HepG2 (cell line): ENCODE results near the gene MAPK12. TPM values are rescaled to one million over a fixed set of nuclear protein-coding genes. Genes with fewer than 3 reads are reported as not detected.

Experiments
- AHDC1 ChIP-seq: sonication (generic); formaldehyde crosslinking; IDR thresholded peaks from 2 replicates; pipeline ENCODE4 v1.5.1; 2020; ENCODE audit warnings: mild to moderate bottlenecking, missing genetic modification reagents, borderline replicate concordance
- ARID4A ChIP-seq: sonication (generic); formaldehyde crosslinking; IDR thresholded peaks from 2 replicates; pipeline ENCODE4 v1.5.0; 2020; ENCODE audit warnings: mild to moderate bottlenecking, missing genetic modification reagents, borderline replicate concordance
- GPBP1L1 ChIP-seq: sonication (generic); formaldehyde crosslinking; IDR thresholded peaks from 2 replicates; pipeline ENCODE4 v1.5.0; 2020; ENCODE audit warnings: mild to moderate bottlenecking, missing genetic modification reagents
- KLF15 ChIP-seq: sonication (generic); formaldehyde crosslinking; IDR thresholded peaks from 2 replicates; pipeline ENCODE4 v1.8.1; 2023; ENCODE audit warnings: borderline replicate concordance, mild to moderate bottlenecking, inconsistent platforms, missing genetic modification reagents, mixed read lengths
- MATR3 ChIP-seq: sonication (generic); formaldehyde crosslinking; IDR thresholded peaks from 2 replicates; pipeline ENCODE4 v1.4.0; 2020; ENCODE audit warnings: missing genetic modification reagents
- PTBP1 ChIP-seq: fragments of 200-400 bp; formaldehyde crosslinking; IDR thresholded peaks from 2 replicates; pipeline ENCODE4 v1.6.1; 2018; ENCODE audit warnings: low read length, low read depth; ENCODE audit not compliant: poor library complexity, severe bottlenecking
- TAF1 ChIP-seq: sonication (generic); formaldehyde crosslinking; IDR thresholded peaks from 2 replicates; pipeline ENCODE4 v1.4.0; 2020; ENCODE audit warnings: missing genetic modification reagents
- ZBTB7B ChIP-seq: sonication (generic); formaldehyde crosslinking; IDR thresholded peaks from 2 replicates; pipeline ENCODE4 v1.4.0; 2020; ENCODE audit warnings: missing genetic modification reagents
- ZMAT5 ChIP-seq: sonication (generic); formaldehyde crosslinking; IDR thresholded peaks from 2 replicates; pipeline ENCODE4 v1.5.0; 2020; ENCODE audit warnings: mild to moderate bottlenecking, low read depth, missing genetic modification reagents, borderline replicate concordance
- ZNF24 ChIP-seq: fragments of 450-650 bp; IDR thresholded peaks from 2 replicates; pipeline ENCODE4 v1.6.1; 2017; ENCODE audit warnings: antibody characterized with exemption, mild to moderate bottlenecking
- ZNF264 ChIP-seq: sonication (generic); formaldehyde crosslinking; IDR thresholded peaks from 2 replicates; pipeline ENCODE4 v1.4.0; 2020; ENCODE audit warnings: missing genetic modification reagents
- ZNF768 ChIP-seq: sonication (generic); formaldehyde crosslinking; IDR thresholded peaks from 2 replicates; pipeline ENCODE4 v1.4.0; 2020; ENCODE audit warnings: missing genetic modification reagents
- ZNF770 ChIP-seq: sonication (generic); formaldehyde crosslinking; IDR thresholded peaks from 2 replicates; pipeline ENCODE4 v1.5.0; 2020; ENCODE audit warnings: mild to moderate bottlenecking, missing genetic modification reagents
- polyA plus RNA-seq, 8 experiments: library from polyadenylated mRNA; depleted of rRNA in 3 of 8; stranded (reverse) in 7 of 8; unstranded in 1 of 8; fragments of >200 nt; fragmentation: Illumina TruSeq in 4 of 8; extraction: Trizol in 4 of 8; gene quantifications; 2 replicates each; pipeline versions ENCODE4 v1.2.1 to v1.2.3, GENCODE V29; 2011 to 2016; ENCODE audit warnings: low read depth in 4 of 8, missing spikeins in 1 of 8, mixed read lengths in 1 of 8; ENCODE audit not compliant: insufficient read depth in 1 of 8
- total RNA-seq, 5 experiments: library from RNA; depleted of rRNA; stranded (reverse); fragments of >200 nt; fragmentation: Illumina TruSeq; extraction: Trizol; gene quantifications; 2 replicates each; pipeline ENCODE4 v1.2.3, GENCODE V29; 2016; ENCODE audit warnings: low read depth in 1 of 5

The MAPK12 gene
- total and polyA plus RNA-seq, 2 of the 13 experiments (the other 11 are each of a cell fraction or from before 2014, with no cell fraction given): 22.2 to 23.3 TPM

GRCh38 chr22:50270666-50271394 lies 9.3 kb upstream of the MAPK12 start (continued):
- TF ChIP-seq AHDC1 (CRISPR knock-in tag): no peak
- TF ChIP-seq ZMAT5 (CRISPR knock-in tag): no peak
- no peak for TF ChIP-seq GPBP1L1 (CRISPR knock-in tag)
- peak; percentile 84 for TF ChIP-seq ARID4A (CRISPR knock-in tag)
- no peak for TF ChIP-seq ZNF24
- TF ChIP-seq ZNF770 (CRISPR knock-in tag): no peak
- no peak for TF ChIP-seq PTBP1
- TF ChIP-seq KLF15 (CRISPR knock-in tag): peak; percentile 19; the same call in 1 of the 2 replicates
- 0 out of 2 replicates have a peak, but pooled peaks have one; percentile 37 for TF ChIP-seq ZNF264 (CRISPR knock-in tag)
- peak; percentile 31; the same call in 1 of the 2 replicates for TF ChIP-seq TAF1
- TF ChIP-seq ZBTB7B (CRISPR knock-in tag): no peak
- TF ChIP-seq MATR3 (CRISPR knock-in tag): no peak
- peak; percentile 62; the same call in 1 of the 2 replicates for TF ChIP-seq ZNF768
